CD4-positive, alpha-beta T cell treated with Interleukin-6 for 4 hours (primary cell): ENCODE measurements around the gene CAMTA1.

ENCODE experiments used
- DNase-seq: peaks from one replicate; pipeline ENCODE4 v3.0.0-alpha.2; 2020; ENCODE audit warnings: mixed read lengths

CAMTA1 gene

GRCh38 chr1:7269525-7269924 lies 484.3 kb downstream of the CAMTA1 start:
- no peak for DNase-seq

GRCh38 chr1:7274256-7274655 lies 489.0 kb downstream of the CAMTA1 start:
- DNase-seq: no peak

- no peak for DNase-seq
These were observed 492.8 kb downstream of the CAMTA1 start for GRCh38 chr1:7278045-7278444.

GRCh38 chr1:7278827-7279765 lies 493.8 kb downstream of the CAMTA1 start:
- no peak for DNase-seq

- DNase-seq: no peak
These were observed 494.5 kb downstream of the CAMTA1 start for GRCh38 chr1:7279769-7280168.

GRCh38 chr1:7280347-7280960 lies 495.2 kb downstream of the CAMTA1 start:
- no peak for DNase-seq

GRCh38 chr1:7281821-7282220 lies 496.6 kb downstream of the CAMTA1 start:
- no peak for DNase-seq

- DNase-seq: no peak
These were observed 499.7 kb downstream of the CAMTA1 start for GRCh38 chr1:7284839-7285435.

- no peak for DNase-seq
These were observed 500.7 kb downstream of the CAMTA1 start for GRCh38 chr1:7285856-7286454.

GRCh38 chr1:7287013-7287412 lies 501.8 kb downstream of the CAMTA1 start:
- no peak for DNase-seq

GRCh38 chr1:7288992-7289391 lies 503.7 kb downstream of the CAMTA1 start:
- DNase-seq: no peak

- no peak for DNase-seq
These were observed 504.4 kb downstream of the CAMTA1 start for GRCh38 chr1:7289694-7290093.

- no peak for DNase-seq
These were observed 506.0 kb downstream of the CAMTA1 start for GRCh38 chr1:7290971-7291970.

- no peak for DNase-seq
These were observed 506.9 kb downstream of the CAMTA1 start for GRCh38 chr1:7292036-7292681.

GRCh38 chr1:7292714-7293419 lies 507.6 kb downstream of the CAMTA1 start:
- no peak for DNase-seq

- DNase-seq: no peak
These were observed 508.7 kb downstream of the CAMTA1 start for GRCh38 chr1:7293702-7294629.

GRCh38 chr1:7294636-7295035 lies 509.4 kb downstream of the CAMTA1 start:
- DNase-seq: no peak

GRCh38 chr1:7295946-7296345 lies 510.7 kb downstream of the CAMTA1 start:
- no peak for DNase-seq

GRCh38 chr1:7296968-7297367 lies 511.7 kb downstream of the CAMTA1 start:
- no peak for DNase-seq

- DNase-seq: no peak
These were observed 512.9 kb downstream of the CAMTA1 start for GRCh38 chr1:7298145-7298544.
